Suprapubic skin (tissue), 4 donors: Measurements from ENCODE around the gene CLCN5. TPM values are rescaled to one million over a fixed set of nuclear protein-coding genes. Genes with fewer than 3 reads are reported as not detected.

Experiments used
- DNase-seq, 2 donors: peaks; one replicate each; pipeline ENCODE4 v3.0.0-alpha.2; 2019; ENCODE audit warnings: low spot score in 2 of 2
- H3K27ac ChIP-seq: fragments of 200-600 bp; sonication (generic); one replicate; pipeline ENCODE4 v1.5.1; 2019
- H3K27me3 ChIP-seq: fragments of 200-600 bp; sonication (generic); one replicate; pipeline ENCODE4 v1.5.1; 2019
- H3K36me3 ChIP-seq: fragments of 200-600 bp; sonication (generic); one replicate; pipeline ENCODE4 v1.5.1; 2019
- H3K4me1 ChIP-seq: fragments of 200-600 bp; sonication (generic); one replicate; pipeline ENCODE4 v1.5.1; 2019
- H3K4me3 ChIP-seq: fragments of 200-600 bp; sonication (generic); one replicate; pipeline ENCODE4 v1.5.1; 2019; ENCODE audit warnings: mild to moderate bottlenecking
- H3K9me3 ChIP-seq: fragments of 200-600 bp; sonication (generic); one replicate; pipeline ENCODE4 v1.5.1; 2019
- EP300 ChIP-seq: sonication (generic); formaldehyde crosslinking; IDR thresholded peaks from one replicate; pipeline ENCODE4 v1.6.1; 2017; ENCODE audit warnings: antibody characterized with exemption
- POLR2A ChIP-seq, 2 donors: fragments of 450-650 bp; IDR thresholded peaks; one replicate each; pipeline ENCODE4 v1.6.1; 2017; ENCODE audit warnings: antibody characterized with exemption in 2 of 2, mild to moderate bottlenecking in 2 of 2, moderate library complexity in 2 of 2
- POLR2AphosphoS5 ChIP-seq, 3 donors: sonication (generic); formaldehyde crosslinking; IDR thresholded peaks; one replicate each; pipeline ENCODE4 v1.6.1; 2017; ENCODE audit warnings: antibody characterized with exemption in 3 of 3
- WGBS: methylation state at CpG from one replicate; pipeline ENCODE4 v1.1.5; 2018; 5-methylcytosine and 5-hydroxymethylcytosine counted together
- total RNA-seq, 4 donors: library from RNA; depleted of rRNA; stranded (reverse); fragments of >200 nt; gene quantifications; one replicate each; pipeline ENCODE4 v1.1.0, GENCODE V29; 2016
- TF ChIP-seq, protein P1 (sequence below), 2 donors: fragments of 200-600 bp in 1 of 2; fragments of 450-650 bp in 1 of 2; sonication (generic) in 1 of 2; IDR thresholded peaks; one replicate each; pipeline ENCODE4 v1.5.1; 2016 to 2019; ENCODE audit warnings: antibody characterized with exemption in 2 of 2, mild to moderate bottlenecking in 1 of 2, moderate library complexity in 1 of 2

CLCN5 gene
- total RNA-seq, 4 donors from 2014 or later = 6.9 to 24.1 (median 11.5) TPM

DNA sequence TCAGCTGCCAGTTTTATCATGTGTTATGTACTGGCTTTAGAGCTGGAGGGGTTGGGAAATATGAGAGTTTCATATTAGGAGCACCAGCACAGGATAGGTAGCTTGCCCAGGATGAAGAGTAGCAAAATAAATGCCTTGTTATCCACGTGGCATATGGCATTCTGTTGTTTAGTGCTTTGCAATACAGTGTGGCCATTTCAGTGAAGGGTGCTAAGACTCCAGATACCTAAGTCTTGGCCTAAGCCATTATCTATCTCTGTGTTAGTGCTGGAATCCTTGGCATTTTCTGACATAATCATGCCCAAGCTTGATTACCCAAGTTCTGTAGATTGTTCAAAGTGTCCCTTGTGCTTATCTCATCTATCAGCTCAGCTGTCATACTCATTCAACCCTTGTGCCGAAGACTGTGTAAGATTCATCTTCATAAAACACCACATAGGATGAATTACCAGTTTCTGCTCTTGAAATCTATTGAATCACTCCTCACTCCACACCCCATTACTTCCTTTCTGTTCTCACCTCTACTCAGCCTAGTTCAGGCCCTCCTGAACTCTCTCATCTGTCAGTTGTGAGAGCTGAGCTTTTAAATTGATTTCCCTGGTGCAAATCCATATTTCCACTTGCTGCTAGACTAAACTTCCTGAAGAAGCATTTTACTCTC lies 73.5 kb downstream of the CLCN5 start:
- Histone ChIP-seq H3K4me1 (no peaks in the 10 kb centered on the region), H3K27ac (no peak overlapping the region), H3K9me3 (no peaks in the 10 kb centered on the region), H3K27me3 (no peaks in the 10 kb centered on the region), H3K4me3 (no peak overlapping the region), H3K36me3 (no peaks in the 10 kb centered on the region)
- WGBS = 45% methylated on average over 2 of the region's 2 CpGs
- no peak for DNase-seq
- TF ChIP-seq, protein P1, sequence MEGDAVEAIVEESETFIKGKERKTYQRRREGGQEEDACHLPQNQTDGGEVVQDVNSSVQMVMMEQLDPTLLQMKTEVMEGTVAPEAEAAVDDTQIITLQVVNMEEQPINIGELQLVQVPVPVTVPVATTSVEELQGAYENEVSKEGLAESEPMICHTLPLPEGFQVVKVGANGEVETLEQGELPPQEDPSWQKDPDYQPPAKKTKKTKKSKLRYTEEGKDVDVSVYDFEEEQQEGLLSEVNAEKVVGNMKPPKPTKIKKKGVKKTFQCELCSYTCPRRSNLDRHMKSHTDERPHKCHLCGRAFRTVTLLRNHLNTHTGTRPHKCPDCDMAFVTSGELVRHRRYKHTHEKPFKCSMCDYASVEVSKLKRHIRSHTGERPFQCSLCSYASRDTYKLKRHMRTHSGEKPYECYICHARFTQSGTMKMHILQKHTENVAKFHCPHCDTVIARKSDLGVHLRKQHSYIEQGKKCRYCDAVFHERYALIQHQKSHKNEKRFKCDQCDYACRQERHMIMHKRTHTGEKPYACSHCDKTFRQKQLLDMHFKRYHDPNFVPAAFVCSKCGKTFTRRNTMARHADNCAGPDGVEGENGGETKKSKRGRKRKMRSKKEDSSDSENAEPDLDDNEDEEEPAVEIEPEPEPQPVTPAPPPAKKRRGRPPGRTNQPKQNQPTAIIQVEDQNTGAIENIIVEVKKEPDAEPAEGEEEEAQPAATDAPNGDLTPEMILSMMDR (IDR thresholded peaks at IDR 0.05) = no peak
- no peak for TF ChIP-seq POLR2AphosphoS5 (IDR thresholded peaks at IDR 0.05)
- TF ChIP-seq EP300 = no peak
- TF ChIP-seq POLR2A (IDR thresholded peaks at IDR 0.05) = no peak

DNA sequence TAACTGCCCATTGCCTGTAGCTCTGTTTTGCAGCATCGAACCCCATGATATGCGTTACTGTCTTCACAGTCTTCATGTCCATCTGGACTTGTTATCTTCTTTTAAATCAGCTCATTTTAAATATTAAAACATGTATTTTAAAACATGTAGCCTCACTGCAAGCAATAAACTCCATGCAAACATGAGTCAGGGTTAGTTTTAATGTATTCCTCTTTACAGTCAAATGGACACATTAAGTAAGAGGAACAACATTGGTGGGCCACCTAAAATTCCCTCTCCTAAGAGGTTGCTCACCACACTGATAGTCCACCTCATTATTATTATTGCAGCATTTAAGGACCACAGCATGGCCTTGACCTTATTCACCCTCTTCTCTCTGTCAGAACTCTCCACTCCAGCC lies 74.1 kb downstream of the CLCN5 start:
- 87% methylated on average over 2 of the region's 2 CpGs for WGBS

GRCh38 chrX:49999087-49999486 lies 76.7 kb downstream of the CLCN5 start:
- H3K9me3 ChIP-seq = no peaks in the 10 kb centered on the region
- no peaks in the 10 kb centered on the region for H3K4me1 ChIP-seq
- no peaks in the 10 kb centered on the region for H3K36me3 ChIP-seq
- no peaks in the 10 kb centered on the region for H3K27me3 ChIP-seq
- TF ChIP-seq POLR2A (IDR thresholded peaks at IDR 0.05) = no peak
- TF ChIP-seq POLR2AphosphoS5 (IDR thresholded peaks at IDR 0.05) = no peak
- no peak for TF ChIP-seq EP300
- TF ChIP-seq, protein P1 (IDR thresholded peaks at IDR 0.05) = no peak
- 72% methylated on average over 3 of the region's 3 CpGs for WGBS
- H3K4me3 ChIP-seq = no peak overlapping the region
- no peak for DNase-seq
- no peak overlapping the region for H3K27ac ChIP-seq

More for the DNA sequence above, 74.1 kb downstream of the CLCN5 start:
- no peak for DNase-seq
- no peaks in the 10 kb centered on the region for H3K9me3 ChIP-seq
- H3K36me3 ChIP-seq = no peaks in the 10 kb centered on the region
- TF ChIP-seq POLR2AphosphoS5 (IDR thresholded peaks at IDR 0.05) (no peak), EP300 (no peak), POLR2A (IDR thresholded peaks at IDR 0.05) (no peak)
- TF ChIP-seq, protein P1 (IDR thresholded peaks at IDR 0.05) = no peak
- H3K4me3 ChIP-seq = no peak overlapping the region
- H3K4me1 ChIP-seq = no peaks in the 10 kb centered on the region
- no peak overlapping the region for H3K27ac ChIP-seq
- no peaks in the 10 kb centered on the region for H3K27me3 ChIP-seq

GRCh38 chrX:50000937-50001542 lies 78.6 kb downstream of the CLCN5 start:
- H3K4me1 ChIP-seq = no peaks in the 10 kb centered on the region
- DNase-seq = no peak
- H3K36me3 ChIP-seq = no peaks in the 10 kb centered on the region
- no peaks in the 10 kb centered on the region for H3K27me3 ChIP-seq
- TF ChIP-seq POLR2AphosphoS5 (IDR thresholded peaks at IDR 0.05) = no peak
- TF ChIP-seq POLR2A (IDR thresholded peaks at IDR 0.05) = no peak
- TF ChIP-seq, protein P1 (IDR thresholded peaks at IDR 0.05) = no peak
- TF ChIP-seq EP300 = no peak
- H3K9me3 ChIP-seq = no peaks in the 10 kb centered on the region
- H3K4me3 ChIP-seq = no peak overlapping the region
- no peak overlapping the region for H3K27ac ChIP-seq

DNA sequence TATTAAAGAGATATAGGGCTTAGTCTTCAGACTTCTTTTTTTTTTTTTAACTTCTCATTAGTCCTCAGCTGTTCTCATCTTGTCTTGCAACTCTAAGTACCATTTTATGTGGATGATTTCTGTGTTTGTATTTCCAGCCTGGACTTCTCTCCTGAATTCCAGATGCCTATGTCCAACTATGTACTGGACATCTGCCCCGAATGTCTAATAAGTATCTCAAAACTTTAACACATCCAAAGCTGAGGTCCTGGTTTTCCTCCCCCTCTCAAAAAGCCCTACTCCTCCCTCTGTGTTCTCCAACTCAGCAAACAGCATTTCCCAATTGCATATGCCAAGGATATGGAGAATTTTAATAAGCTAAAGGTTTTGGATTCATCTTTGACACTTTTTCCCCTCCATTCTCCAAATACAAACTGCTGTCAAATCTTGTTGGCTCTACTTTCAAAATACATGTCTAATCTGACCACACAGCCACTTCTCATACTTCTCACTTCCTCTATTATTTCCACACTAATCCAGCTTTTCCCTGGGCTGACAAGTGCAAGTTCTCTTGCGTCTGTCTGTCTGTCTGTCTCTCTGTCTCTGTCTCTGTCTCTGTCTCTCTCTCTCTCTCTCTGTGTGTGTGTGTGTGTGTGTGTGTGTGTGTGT lies 79.8 kb downstream of the CLCN5 start:
- H3K4me1 ChIP-seq = no peaks in the 10 kb centered on the region
- no peaks in the 10 kb centered on the region for H3K36me3 ChIP-seq
- no peak overlapping the region for H3K27ac ChIP-seq
- H3K4me3 ChIP-seq = no peak overlapping the region
- WGBS = 65% methylated on average over 2 of the region's 2 CpGs
- no peak for TF ChIP-seq POLR2A (IDR thresholded peaks at IDR 0.05)
- TF ChIP-seq, protein P1 (IDR thresholded peaks at IDR 0.05) = no peak
- no peak for TF ChIP-seq EP300
- TF ChIP-seq POLR2AphosphoS5 (IDR thresholded peaks at IDR 0.05) = no peak
- no peaks in the 10 kb centered on the region for H3K9me3 ChIP-seq
- DNase-seq = no peak
- H3K27me3 ChIP-seq = no peaks in the 10 kb centered on the region
